Hepatocyte (in vitro differentiated cells): ENCODE measurements around the gene LRRC45. TPM values are rescaled to one million over a fixed set of nuclear protein-coding genes. Genes with fewer than 3 reads are reported as not detected.

Experiments used
- DNase-seq: peaks from one replicate; pipeline ENCODE4 v3.0.0-alpha.2; 2016; ENCODE audit warnings: low spot score
- H2AFZ ChIP-seq: fragments of 200-600 bp; sonication (generic); 2 replicates; pipeline ENCODE4 v1.6.0; 2016; ENCODE audit warnings: antibody characterized with exemption, mild to moderate bottlenecking
- H3K27ac ChIP-seq: fragments of 200-600 bp; sonication (generic); 2 replicates; pipeline ENCODE4 v1.5.1; 2016; ENCODE audit warnings: mild to moderate bottlenecking
- H3K27me3 ChIP-seq: fragments of 200-600 bp; sonication (generic); 2 replicates; pipeline ENCODE4 v1.6.1; 2016
- H3K36me3 ChIP-seq: fragments of 200-600 bp; sonication (generic); replicated peaks from 2 replicates; pipeline ENCODE4 v1.5.1; 2016; ENCODE audit warnings: low read depth; ENCODE audit not compliant: insufficient read depth
- H3K4me1 ChIP-seq: fragments of 200-600 bp; sonication (generic); 2 replicates; pipeline ENCODE4 v1.5.1; 2016; ENCODE audit warnings: mild to moderate bottlenecking, moderate library complexity; ENCODE audit not compliant: insufficient read depth
- H3K4me2 ChIP-seq: fragments of 200-600 bp; sonication (generic); 2 replicates; pipeline ENCODE4 v1.6.0; 2016
- H3K4me3 ChIP-seq: fragments of 200-600 bp; sonication (generic); 2 replicates; pipeline ENCODE4 v1.5.1; 2016; ENCODE audit warnings: mild to moderate bottlenecking
- H3K79me2 ChIP-seq: fragments of 200-600 bp; sonication (generic); 2 replicates; pipeline ENCODE4 v1.6.0; 2017; ENCODE audit warnings: mild to moderate bottlenecking
- H3K9me2 ChIP-seq: fragments of 200-600 bp; sonication (generic); replicated peaks from 2 replicates; pipeline ENCODE4 v1.6.0; 2017; ENCODE audit warnings: mild to moderate bottlenecking; ENCODE audit not compliant: insufficient read depth
- H3K9me3 ChIP-seq: fragments of 200-600 bp; sonication (generic); 2 replicates; pipeline ENCODE4 v1.5.1; 2016; ENCODE audit warnings: low read depth, mild to moderate bottlenecking
- H4K20me1 ChIP-seq: fragments of 200-600 bp; sonication (generic); 2 replicates; pipeline ENCODE4 v1.6.0; 2016; ENCODE audit warnings: mild to moderate bottlenecking; ENCODE audit not compliant: insufficient read depth, poor library complexity, severe bottlenecking
- EZH2 ChIP-seq: fragments of 200-600 bp; sonication (generic); IDR thresholded peaks from 2 replicates; pipeline ENCODE4 v1.6.1; 2016; ENCODE audit warnings: antibody characterized with exemption, mild to moderate bottlenecking, borderline replicate concordance
- EZH2phosphoT487 ChIP-seq: fragments of 200-600 bp; sonication (generic); IDR thresholded peaks from one replicate; pipeline ENCODE4 v1.6.1; 2018; ENCODE audit warnings: antibody characterized with exemption, mild to moderate bottlenecking, low read depth, moderate library complexity; ENCODE audit not compliant: unreplicated experiment, severe bottlenecking
- WGBS: methylation state at CpG from one replicate; pipeline ENCODE4 v1.1.6; 2016; ENCODE audit warnings: low lambda C conversion rate; ENCODE audit errors: missing lambda C conversion rate; 5-methylcytosine and 5-hydroxymethylcytosine counted together
- polyA plus RNA-seq: library from polyadenylated mRNA; unstranded; fragments of >200 nt; fragmentation: Nextera tagmentation; extraction: Ambion mirVana; gene quantifications from 2 replicates; pipeline ENCODE4 v1.2.1, GENCODE V29; 2016
- total RNA-seq: library from RNA; depleted of rRNA; stranded (reverse); fragments of >200 nt; gene quantifications from 2 replicates; pipeline ENCODE4 v1.2.3, GENCODE V29; 2014
- TF ChIP-seq, protein P1 (sequence below): fragments of 200-600 bp; sonication (generic); IDR thresholded peaks from 2 replicates; pipeline ENCODE4 v1.5.1; 2016; ENCODE audit warnings: antibody characterized with exemption, mild to moderate bottlenecking; ENCODE audit not compliant: poor library complexity

The LRRC45 gene
- total and polyA plus RNA-seq, 2 experiments from 2014 or later, result 12.8 to 14.7 TPM

GRCh38 chr17:82056729-82057621 lies 33.9 kb downstream of the LRRC45 start:
- Histone ChIP-seq H3K4me3 (no peak overlapping the region), H3K4me1 (peaks cover 8% of the 10 kb centered on the region), H4K20me1 (peaks cover 3% of the 10 kb centered on the region), H3K4me2 (no peak overlapping the region), H3K9me3 (no peaks in the 10 kb centered on the region), H3K27me3 (no peaks in the 10 kb centered on the region), H3K79me2 (peaks cover 15% of the 10 kb centered on the region), H3K9me2 (no peaks in the 10 kb centered on the region), H3K27ac (no peak overlapping the region), H2AFZ (no peak overlapping the region), H3K36me3 (no peaks in the 10 kb centered on the region)
- TF ChIP-seq, protein P1, sequence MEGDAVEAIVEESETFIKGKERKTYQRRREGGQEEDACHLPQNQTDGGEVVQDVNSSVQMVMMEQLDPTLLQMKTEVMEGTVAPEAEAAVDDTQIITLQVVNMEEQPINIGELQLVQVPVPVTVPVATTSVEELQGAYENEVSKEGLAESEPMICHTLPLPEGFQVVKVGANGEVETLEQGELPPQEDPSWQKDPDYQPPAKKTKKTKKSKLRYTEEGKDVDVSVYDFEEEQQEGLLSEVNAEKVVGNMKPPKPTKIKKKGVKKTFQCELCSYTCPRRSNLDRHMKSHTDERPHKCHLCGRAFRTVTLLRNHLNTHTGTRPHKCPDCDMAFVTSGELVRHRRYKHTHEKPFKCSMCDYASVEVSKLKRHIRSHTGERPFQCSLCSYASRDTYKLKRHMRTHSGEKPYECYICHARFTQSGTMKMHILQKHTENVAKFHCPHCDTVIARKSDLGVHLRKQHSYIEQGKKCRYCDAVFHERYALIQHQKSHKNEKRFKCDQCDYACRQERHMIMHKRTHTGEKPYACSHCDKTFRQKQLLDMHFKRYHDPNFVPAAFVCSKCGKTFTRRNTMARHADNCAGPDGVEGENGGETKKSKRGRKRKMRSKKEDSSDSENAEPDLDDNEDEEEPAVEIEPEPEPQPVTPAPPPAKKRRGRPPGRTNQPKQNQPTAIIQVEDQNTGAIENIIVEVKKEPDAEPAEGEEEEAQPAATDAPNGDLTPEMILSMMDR, result no peak
- TF ChIP-seq EZH2 (no peak), EZH2phosphoT487 (no peak)
- WGBS, result 92% methylated on average over 28 of the region's 29 CpGs
- DNase-seq, result no peak

DNA sequence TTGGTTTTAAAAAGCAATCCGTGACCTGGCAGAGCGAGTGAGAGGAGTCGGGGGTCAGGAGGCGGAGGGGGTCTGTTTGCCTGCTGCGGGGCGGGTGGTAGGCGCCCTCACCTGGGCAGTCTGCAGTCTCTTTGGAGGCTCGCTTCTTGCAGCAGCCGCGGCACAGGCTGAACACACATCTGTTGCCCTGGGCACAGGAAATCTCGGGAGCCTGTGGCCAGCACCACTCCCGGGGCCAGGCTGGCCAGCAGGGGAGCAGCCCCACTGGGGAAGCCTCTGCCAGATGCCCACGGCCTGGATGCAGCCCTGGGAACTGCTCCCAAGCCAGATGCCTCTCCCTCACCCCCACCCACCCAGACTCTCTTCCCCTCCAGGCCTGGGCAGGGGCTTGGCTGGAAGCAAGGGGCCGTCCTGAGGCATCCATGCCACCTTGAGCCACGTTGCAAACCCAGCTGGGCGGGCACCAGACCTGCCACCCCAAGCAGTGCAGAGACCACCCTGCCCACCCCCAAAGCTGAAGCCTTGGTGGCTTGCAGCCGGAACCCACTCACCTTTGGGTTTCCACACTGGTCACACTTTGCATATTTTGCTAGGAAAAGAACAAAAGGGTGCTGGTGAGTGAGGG lies 35.2 kb downstream of the LRRC45 start:
- no peak overlapping the region for H3K4me2 ChIP-seq
- no peak overlapping the region for H2AFZ ChIP-seq
- H4K20me1 ChIP-seq, result no peaks in the 10 kb centered on the region
- peaks cover 2% of the 10 kb centered on the region for H3K79me2 ChIP-seq
- H3K9me2 ChIP-seq, result no peaks in the 10 kb centered on the region
- no peak overlapping the region for H3K4me3 ChIP-seq
- H3K27me3 ChIP-seq, result no peaks in the 10 kb centered on the region
- TF ChIP-seq, protein P1, result no peak
- TF ChIP-seq EZH2, result no peak
- no peak overlapping the region for H3K27ac ChIP-seq
- peaks cover under 1% of the 10 kb centered on the region for H3K4me1 ChIP-seq
- DNase-seq, result no peak
- 96% methylated on average over 10 of the region's 17 CpGs for WGBS
- H3K36me3 ChIP-seq, result no peaks in the 10 kb centered on the region
- H3K9me3 ChIP-seq, result no peaks in the 10 kb centered on the region

GRCh38 chr17:82058855-82059249 lies 35.7 kb downstream of the LRRC45 start:
- H3K9me2 ChIP-seq, result no peaks in the 10 kb centered on the region
- H3K4me1 ChIP-seq, result no peaks in the 10 kb centered on the region
- no peaks in the 10 kb centered on the region for H3K36me3 ChIP-seq
- no peaks in the 10 kb centered on the region for H4K20me1 ChIP-seq
- H3K27ac ChIP-seq, result no peak overlapping the region
- H3K79me2 ChIP-seq, result no peaks in the 10 kb centered on the region
- 93% methylated on average over 10 of the region's 10 CpGs for WGBS
- H3K27me3 ChIP-seq, result no peaks in the 10 kb centered on the region
- no peak for TF ChIP-seq EZH2phosphoT487
- no peak for TF ChIP-seq EZH2
- TF ChIP-seq, protein P1, result no peak
- H3K9me3 ChIP-seq, result no peaks in the 10 kb centered on the region
- H3K4me3 ChIP-seq, result no peak overlapping the region
- H2AFZ ChIP-seq, result no peak overlapping the region
- no peak for DNase-seq
- no peak overlapping the region for H3K4me2 ChIP-seq
